ENCODE data around the gene PRR23A.

GRCh38 chr3:139032326-139033002 lies 26.4 kb upstream of the PRR23A start:
- TF ChIP-seq POLR2A (IDR thresholded peaks at IDR 0.05; ENCODE audit: control extremely low read depth in 1 of 2, low read depth in 2 of 2, low read length in 2 of 2) (no peak), CTCF (IDR thresholded peaks at IDR 0.05; ENCODE audit: control extremely low read depth in 1 of 3, insufficient read depth in 1 of 3, low read depth in 1 of 3, low read length in 3 of 3) (no peak), MAX (IDR thresholded peaks at IDR 0.05) (no peak), RFX5 (IDR thresholded peaks at IDR 0.05; ENCODE audit: borderline replicate concordance, low read depth, low read length) (no peak), NANOG (IDR thresholded peaks at IDR 0.05; ENCODE audit: insufficient read depth, low read depth, low read length, poor library complexity, severe bottlenecking) (no peak), EZH2 (IDR thresholded peaks at IDR 0.05; ENCODE audit: low read depth, low read length, severe bottlenecking) (no peak), RAD21 (IDR thresholded peaks at IDR 0.05 in 1 of 2, conservative IDR thresholded peaks at IDR 0.05 in 1 of 2; ENCODE audit: low read depth in 2 of 2, low read length in 2 of 2) (no peak), SP2 (IDR thresholded peaks at IDR 0.05; ENCODE audit: low read length) (no peak), SP1 (IDR thresholded peaks at IDR 0.05; ENCODE audit: low read depth, low read length) (no peak), SIRT6 (IDR thresholded peaks at IDR 0.05; ENCODE audit: low read length) (no peak)

All from H1 (cell line).